Measurements from ENCODE around the gene ASB6. TPM values are rescaled to one million over a fixed set of nuclear protein-coding genes. Genes with fewer than 3 reads are reported as not detected.

The ASB6 gene
- total and polyA plus RNA-seq, 2 of the 13 experiments (the other 11 are each of a cell fraction or from before 2014, with no cell fraction given) = 8.2 to 8.4 TPM

DNA sequence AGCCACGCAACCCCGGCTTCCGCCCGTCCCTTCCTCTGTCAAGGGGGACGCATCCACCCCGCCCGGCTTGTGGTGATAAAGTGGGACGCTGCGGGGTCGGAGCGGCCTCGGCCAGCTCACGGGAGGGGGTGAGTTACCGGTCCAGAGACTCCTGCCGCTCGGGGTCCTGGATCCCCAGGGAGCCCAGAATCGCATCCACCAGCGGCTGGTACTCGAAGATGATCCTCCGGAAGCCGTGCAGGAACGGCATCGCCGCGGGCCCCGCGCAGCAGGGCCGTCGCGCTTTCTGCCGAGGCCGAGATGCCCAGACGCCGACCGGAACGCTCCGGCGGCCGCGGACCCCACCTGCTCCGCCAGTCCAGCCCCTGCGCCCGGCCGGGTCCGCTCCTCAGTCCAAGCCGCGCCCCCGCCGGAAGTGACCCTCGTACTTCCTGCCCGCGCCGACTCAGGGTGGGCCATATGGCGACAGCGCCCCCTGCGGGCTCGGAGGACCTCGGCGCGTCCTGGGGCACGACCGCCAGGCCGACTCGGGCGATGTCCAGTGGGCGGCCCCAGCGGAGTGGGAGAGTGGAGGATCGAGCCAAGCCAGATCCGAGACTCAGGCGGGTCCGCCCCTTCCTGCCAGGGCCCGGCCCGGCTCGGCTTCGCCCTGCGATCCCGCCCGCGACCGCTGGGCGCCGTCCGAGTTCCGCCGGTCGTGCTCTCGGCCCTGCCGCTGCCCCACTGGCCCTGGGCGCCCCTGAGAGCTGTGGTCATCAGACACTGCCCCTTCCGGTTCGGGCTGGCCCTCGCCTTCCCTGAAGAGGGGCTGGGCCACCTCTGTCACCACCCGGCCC is at the start of gene ASB6 (continued):
- TF ChIP-seq, protein P1, sequence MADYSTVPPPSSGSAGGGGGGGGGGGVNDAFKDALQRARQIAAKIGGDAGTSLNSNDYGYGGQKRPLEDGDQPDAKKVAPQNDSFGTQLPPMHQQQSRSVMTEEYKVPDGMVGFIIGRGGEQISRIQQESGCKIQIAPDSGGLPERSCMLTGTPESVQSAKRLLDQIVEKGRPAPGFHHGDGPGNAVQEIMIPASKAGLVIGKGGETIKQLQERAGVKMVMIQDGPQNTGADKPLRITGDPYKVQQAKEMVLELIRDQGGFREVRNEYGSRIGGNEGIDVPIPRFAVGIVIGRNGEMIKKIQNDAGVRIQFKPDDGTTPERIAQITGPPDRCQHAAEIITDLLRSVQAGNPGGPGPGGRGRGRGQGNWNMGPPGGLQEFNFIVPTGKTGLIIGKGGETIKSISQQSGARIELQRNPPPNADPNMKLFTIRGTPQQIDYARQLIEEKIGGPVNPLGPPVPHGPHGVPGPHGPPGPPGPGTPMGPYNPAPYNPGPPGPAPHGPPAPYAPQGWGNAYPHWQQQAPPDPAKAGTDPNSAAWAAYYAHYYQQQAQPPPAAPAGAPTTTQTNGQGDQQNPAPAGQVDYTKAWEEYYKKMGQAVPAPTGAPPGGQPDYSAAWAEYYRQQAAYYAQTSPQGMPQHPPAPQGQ (CRISPR knock-in tag; IDR thresholded peaks at IDR 0.05; ENCODE audit: borderline replicate concordance) = peak; percentile 85; the same call in 1 of the 2 replicates
- TF ChIP-seq, protein P2, sequence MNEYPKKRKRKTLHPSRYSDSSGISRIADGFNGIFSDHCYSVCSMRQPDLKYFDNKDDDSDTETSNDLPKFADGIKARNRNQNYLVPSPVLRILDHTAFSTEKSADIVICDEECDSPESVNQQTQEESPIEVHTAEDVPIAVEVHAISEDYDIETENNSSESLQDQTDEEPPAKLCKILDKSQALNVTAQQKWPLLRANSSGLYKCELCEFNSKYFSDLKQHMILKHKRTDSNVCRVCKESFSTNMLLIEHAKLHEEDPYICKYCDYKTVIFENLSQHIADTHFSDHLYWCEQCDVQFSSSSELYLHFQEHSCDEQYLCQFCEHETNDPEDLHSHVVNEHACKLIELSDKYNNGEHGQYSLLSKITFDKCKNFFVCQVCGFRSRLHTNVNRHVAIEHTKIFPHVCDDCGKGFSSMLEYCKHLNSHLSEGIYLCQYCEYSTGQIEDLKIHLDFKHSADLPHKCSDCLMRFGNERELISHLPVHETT (CRISPR knock-in tag; conservative IDR thresholded peaks at IDR 0.05) = peak; percentile 88; the same call in 1 of the 2 replicates
- peak; percentile 75 for TF ChIP-seq HNRNPK (IDR thresholded peaks at IDR 0.05; ENCODE audit: low read depth, low read length, poor library complexity, severe bottlenecking)
- peak; percentile 99 for TF ChIP-seq RAD21 (CRISPR knock-in tag; IDR thresholded peaks at IDR 0.05)
- TF ChIP-seq ZNF234 (CRISPR knock-in tag; conservative IDR thresholded peaks at IDR 0.05) = peak; percentile 81
- TF ChIP-seq RORA (CRISPR knock-in tag; IDR thresholded peaks at IDR 0.05) = no peak
- TF ChIP-seq SRSF1 (optimal IDR thresholded peaks at IDR 0.05; ENCODE audit: low read depth, low read length) = peak; percentile 75
- TF ChIP-seq, protein P3, sequence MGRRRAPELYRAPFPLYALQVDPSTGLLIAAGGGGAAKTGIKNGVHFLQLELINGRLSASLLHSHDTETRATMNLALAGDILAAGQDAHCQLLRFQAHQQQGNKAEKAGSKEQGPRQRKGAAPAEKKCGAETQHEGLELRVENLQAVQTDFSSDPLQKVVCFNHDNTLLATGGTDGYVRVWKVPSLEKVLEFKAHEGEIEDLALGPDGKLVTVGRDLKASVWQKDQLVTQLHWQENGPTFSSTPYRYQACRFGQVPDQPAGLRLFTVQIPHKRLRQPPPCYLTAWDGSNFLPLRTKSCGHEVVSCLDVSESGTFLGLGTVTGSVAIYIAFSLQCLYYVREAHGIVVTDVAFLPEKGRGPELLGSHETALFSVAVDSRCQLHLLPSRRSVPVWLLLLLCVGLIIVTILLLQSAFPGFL (CRISPR knock-in tag; IDR thresholded peaks at IDR 0.05) = no peak
- TF ChIP-seq, protein P4, sequence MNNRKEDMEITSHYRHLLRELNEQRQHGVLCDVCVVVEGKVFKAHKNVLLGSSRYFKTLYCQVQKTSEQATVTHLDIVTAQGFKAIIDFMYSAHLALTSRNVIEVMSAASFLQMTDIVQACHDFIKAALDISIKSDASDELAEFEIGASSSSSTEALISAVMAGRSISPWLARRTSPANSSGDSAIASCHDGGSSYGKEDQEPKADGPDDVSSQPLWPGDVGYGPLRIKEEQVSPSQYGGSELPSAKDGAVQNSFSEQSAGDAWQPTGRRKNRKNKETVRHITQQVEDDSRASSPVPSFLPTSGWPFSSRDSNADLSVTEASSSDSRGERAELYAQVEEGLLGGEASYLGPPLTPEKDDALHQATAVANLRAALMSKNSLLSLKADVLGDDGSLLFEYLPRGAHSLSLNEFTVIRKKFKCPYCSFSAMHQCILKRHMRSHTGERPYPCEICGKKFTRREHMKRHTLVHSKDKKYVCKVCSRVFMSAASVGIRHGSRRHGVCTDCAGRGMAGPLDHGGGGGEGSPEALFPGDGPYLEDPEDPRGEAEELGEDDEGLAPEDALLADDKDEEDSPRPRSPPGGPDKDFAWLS (CRISPR knock-in tag; IDR thresholded peaks at IDR 0.05; ENCODE audit: borderline replicate concordance) = peak; percentile 73; the same call in 1 of the 2 replicates
- TF ChIP-seq ZNF605 (CRISPR knock-in tag; IDR thresholded peaks at IDR 0.05) = peak; percentile 36; the same call in 1 of the 2 replicates
- TF ChIP-seq ZFP90 (CRISPR knock-in tag; IDR thresholded peaks at IDR 0.05; ENCODE audit: borderline replicate concordance) = peak; percentile 6; the same call in 1 of the 2 replicates
- no peak for TF ChIP-seq GRHL1 (CRISPR knock-in tag; conservative IDR thresholded peaks at IDR 0.05)
- peak; percentile 54 for TF ChIP-seq AGO2 (optimal IDR thresholded peaks at IDR 0.05; ENCODE audit: low read depth, low read length)
- TF ChIP-seq HNRNPUL1 (IDR thresholded peaks at IDR 0.05; ENCODE audit: low read depth, low read length) = no peak; the same call in 1 of the 2 replicates
- TF ChIP-seq ZHX1 (CRISPR knock-in tag; IDR thresholded peaks at IDR 0.05; ENCODE audit: low read depth) = peak; percentile 96
